Ovary (tissue), 3 donors: ENCODE measurements around the gene TBXAS1.

ENCODE experiments used
- CTCF ChIP-seq, 3 donors: fragments of 450-650 bp in 2 of 3; fragments of 200-600 bp in 1 of 3; IDR thresholded peaks; one replicate each; pipeline versions ENCODE4 v1.5.1 to v1.8.0; 2016 to 2022; ENCODE audit warnings: antibody characterized with exemption in 3 of 3, mild to moderate bottlenecking in 1 of 3
- EP300 ChIP-seq: sonication (generic); formaldehyde crosslinking; IDR thresholded peaks from one replicate; pipeline ENCODE4 v1.6.1; 2017; ENCODE audit warnings: antibody characterized with exemption
- POLR2A ChIP-seq: fragments of 450-650 bp; IDR thresholded peaks from one replicate; pipeline ENCODE4 v1.6.1; 2017; ENCODE audit warnings: antibody characterized with exemption, mild to moderate bottlenecking, moderate library complexity
- donor health status: DM: no; HTN: no; CAD: no.

- TF ChIP-seq CTCF (IDR thresholded peaks at IDR 0.05) (no peak), POLR2A (no peak), EP300 (no peak)
Observed at GRCh38 chr7:139860090-139860775, 31.2 kb downstream of the TBXAS1 start.
